IMR-90 (cell line): ENCODE results near the gene PLXNA3. TPM values are rescaled to one million over a fixed set of nuclear protein-coding genes. Genes with fewer than 3 reads are reported as not detected.

ENCODE experiments used
- ATAC-seq: fragments of 200-7000 bp; cut with Tn5 transposase; 2 replicates; pipeline ENCODE4 v1.9.1; 2020; ENCODE audit warnings: low read depth, mild to moderate bottlenecking, moderate library complexity
- BruUV-seq: library from RNA; stranded (reverse); fragments of 400-500 nt; replicated peaks from 2 replicates; lab custom pipeline; 2021; lab: Mats Ljungman, UMichigan
- CTCF ChIA-PET: fragments of 300-600 bp; formaldehyde crosslinking; extraction: SDS; loops from one replicate; lab custom pipeline; 2021; ENCODE audit warnings: antibody characterized with exemption; lab: Yijun Ruan, JAX
- POLR2A ChIA-PET: fragments of 300-600 bp; sonication (Branson Sonifier 250); formaldehyde crosslinking; loops from one replicate; lab custom pipeline; 2022; ENCODE audit warnings: antibody characterized with exemption; ENCODE audit not compliant: unreplicated experiment; lab: Charles Lee
- DNase-seq: peaks from one replicate; pipeline ENCODE4 v3.0.0; 2013
- H2AFZ ChIP-seq: replicated peaks from 2 replicates; pipeline ENCODE3; 2013; ENCODE audit warnings: low read length, mild to moderate bottlenecking; ENCODE audit not compliant: poor library complexity
- H2AK5ac ChIP-seq: 2 replicates; pipeline ENCODE4 v1.6.1; 2013; ENCODE audit warnings: low read depth, low read length, inconsistent platforms
- H2AK9ac ChIP-seq: replicated peaks from 2 replicates; pipeline ENCODE3; 2013; ENCODE audit warnings: mild to moderate bottlenecking, low read depth, low read length, moderate library complexity; ENCODE audit not compliant: poor library complexity
- H2BK120ac ChIP-seq: 2 replicates; pipeline ENCODE4 v1.6.1; 2013; ENCODE audit warnings: low read depth, low read length, inconsistent platforms
- H2BK15ac ChIP-seq: 3 replicates; pipeline ENCODE4 v1.6.1; 2013; ENCODE audit warnings: low read depth, low read length, inconsistent platforms
- H2BK20ac ChIP-seq: 2 replicates; pipeline ENCODE4 v1.6.1; 2013; ENCODE audit warnings: low read depth, mild to moderate bottlenecking, inconsistent platforms, low read length, moderate library complexity
- H2BK5ac ChIP-seq: 2 replicates; pipeline ENCODE4 v1.6.1; 2013; ENCODE audit warnings: mild to moderate bottlenecking, low read depth, low read length, inconsistent platforms; ENCODE audit not compliant: poor library complexity, severe bottlenecking
- H3K14ac ChIP-seq: replicated peaks from 2 replicates; pipeline ENCODE4 v1.6.1; 2013; ENCODE audit warnings: low read depth, low read length, inconsistent platforms
- H3K18ac ChIP-seq: 2 replicates; pipeline ENCODE4 v1.6.1; 2013; ENCODE audit warnings: low read depth, low read length, control low read depth
- H3K23ac ChIP-seq: 2 replicates; pipeline ENCODE4 v1.6.1; 2013; ENCODE audit warnings: low read depth, low read length, inconsistent platforms
- H3K27ac ChIP-seq: 2 replicates; pipeline ENCODE4 v1.5.1; 2013; ENCODE audit warnings: mild to moderate bottlenecking, control low read depth, low read length; ENCODE audit not compliant: insufficient read depth
- H3K27me3 ChIP-seq: 2 replicates; pipeline ENCODE4 v1.6.1; 2013; ENCODE audit warnings: low read length; ENCODE audit not compliant: control insufficient read depth, insufficient read depth
- H3K36me3 ChIP-seq: 2 replicates; pipeline ENCODE4 v1.6.1; 2013; ENCODE audit warnings: low read length, mixed read lengths; ENCODE audit not compliant: control insufficient read depth, insufficient read depth
- H3K4ac ChIP-seq: 2 replicates; pipeline ENCODE4 v1.6.1; 2013; ENCODE audit warnings: low read depth, low read length, inconsistent platforms
- H3K4me1 ChIP-seq: 2 replicates; pipeline ENCODE4 v1.6.1; 2013; ENCODE audit warnings: low read length, mixed read lengths; ENCODE audit not compliant: control insufficient read depth, insufficient read depth
- H3K4me2 ChIP-seq: 2 replicates; pipeline ENCODE4 v1.6.1; 2013; ENCODE audit warnings: low read depth, mild to moderate bottlenecking, control low read depth, low read length, moderate library complexity
- H3K4me3 ChIP-seq: 2 replicates; pipeline ENCODE4 v1.5.1; 2013; ENCODE audit warnings: low read depth, mild to moderate bottlenecking, control low read depth, low read length, moderate library complexity; ENCODE audit not compliant: insufficient read depth
- H3K56ac ChIP-seq: 2 replicates; pipeline ENCODE4 v1.6.1; 2013; ENCODE audit warnings: low read length, inconsistent platforms; ENCODE audit not compliant: insufficient read depth; ENCODE audit errors: extremely low read depth
- H3K79me1 ChIP-seq, 2 experiments: 2 replicates each; pipeline ENCODE4 v1.6.1; 2013; ENCODE audit warnings: low read length in 2 of 2, inconsistent platforms in 1 of 2, low read depth in 1 of 2
- H3K9ac ChIP-seq: 2 replicates; pipeline ENCODE4 v1.6.1; 2013; ENCODE audit warnings: low read depth, low read length, control low read depth
- H3K9me1 ChIP-seq: 2 replicates; pipeline ENCODE4 v1.6.1; 2013; ENCODE audit warnings: low read length, inconsistent platforms; ENCODE audit not compliant: insufficient read depth
- H3K9me3 ChIP-seq: 2 replicates; pipeline ENCODE4 v1.6.1; 2013; ENCODE audit warnings: low read length; ENCODE audit not compliant: control insufficient read depth, insufficient read depth
- H4K20me1 ChIP-seq: 2 replicates; pipeline ENCODE4 v1.6.1; 2013; ENCODE audit warnings: low read length, inconsistent platforms; ENCODE audit not compliant: insufficient read depth
- H4K5ac ChIP-seq: 2 replicates; pipeline ENCODE4 v1.6.1; 2013; ENCODE audit warnings: mild to moderate bottlenecking, low read depth, low read length, control low read depth
- H4K8ac ChIP-seq, 2 experiments: 2 replicates each; pipeline ENCODE4 v1.6.1; 2013; ENCODE audit warnings: low read depth in 2 of 2, low read length in 2 of 2, control low read depth in 1 of 2, inconsistent platforms in 1 of 2
- H4K91ac ChIP-seq: 2 replicates; pipeline ENCODE4 v1.6.1; 2013; ENCODE audit warnings: low read depth, low read length, inconsistent platforms; ENCODE audit not compliant: insufficient read depth
- BHLHE40 ChIP-seq: fragments of 150-350 bp; IDR thresholded peaks from 2 replicates; pipeline ENCODE4 v1.6.1; 2016; ENCODE audit warnings: mild to moderate bottlenecking, low read depth, low read length
- CTCF ChIP-seq: conservative IDR thresholded peaks from 2 replicates; pipeline ENCODE4 v1.5.1; 2012; ENCODE audit warnings: mild to moderate bottlenecking, low read depth, low read length, improper control_type of control experiment
- RAD21 ChIP-seq: IDR thresholded peaks from 2 replicates; pipeline ENCODE4 v1.6.1; 2012; ENCODE audit warnings: low read length, improper control_type of control experiment
- WGBS, 2 experiments: methylation state at CpG; one replicate each; pipeline versions ENCODE4 v1.1.5 to v1.1.7; 2013; ENCODE audit warnings: missing lambda C conversion rate in 2 of 2; ENCODE audit not compliant: insufficient read length in 1 of 2; ENCODE audit errors: extremely low coverage in 2 of 2; 5-methylcytosine and 5-hydroxymethylcytosine counted together
- dilution Hi-C: fragments of 300-500 bp; cut with HindIII; formaldehyde crosslinking; loops from one replicate; pipeline ENCODE4 v1.14.3; 2018; ENCODE audit warnings: low sequenced_read_pairs; ENCODE audit not compliant: unreplicated experiment
- in situ Hi-C: fragments of 300-500 bp; cut with MboI; formaldehyde crosslinking; loops from 3 replicates; pipeline ENCODE4 v1.14.3; 2019; ENCODE audit warnings: low sequenced_read_pairs, inconsistent platforms, mixed read lengths
- intact Hi-C: fragments of 100-400 bp; cut with micrococcal nuclease; formaldehyde crosslinking; loops from 2 replicates; pipeline ENCODE4 v1.10.0; 2022
- polyA plus RNA-seq, 3 experiments: library from polyadenylated mRNA; depleted of rRNA; stranded (reverse); fragments of >200 nt; gene quantifications; 2 replicates each; pipeline ENCODE4 v1.2.3, GENCODE V29; 2012; ENCODE audit warnings: low replicate concordance in 1 of 3
- total RNA-seq: library from RNA; depleted of rRNA; stranded (reverse); fragments of >200 nt; gene quantifications from 2 replicates; pipeline ENCODE4 v1.2.3, GENCODE V29; 2012

PLXNA3 gene
- total and polyA plus RNA-seq, 2 of the 4 experiments (the other 2 are of a cell fraction): 4.3 to 111 TPM

- Histone ChIP-seq H2BK5ac (no peak overlapping the region), H3K4me3 (no peak overlapping the region), H2AK9ac (no peak overlapping the region), H3K18ac (no peak overlapping the region), H4K20me1 (no peaks in the 10 kb centered on the region), H3K79me1 (no peaks in the 10 kb centered on the region), H4K5ac (no peak overlapping the region), H3K9me3 (no peaks in the 10 kb centered on the region), H4K8ac (no peak overlapping the region), H3K27ac (no peak overlapping the region), H2AFZ (no peak overlapping the region), H3K14ac (no peak overlapping the region), H4K91ac (no peak overlapping the region), H3K9ac (no peak overlapping the region), H3K23ac (no peak overlapping the region), H3K56ac (no peak overlapping the region), H3K4me1 (no peaks in the 10 kb centered on the region), H3K36me3 (peaks cover 8% of the 10 kb centered on the region), H3K27me3 (no peaks in the 10 kb centered on the region), H3K4ac (no peak overlapping the region), H3K9me1 (no peaks in the 10 kb centered on the region), H2BK20ac (no peak overlapping the region), H2AK5ac (no peak overlapping the region), H2BK15ac (no peak overlapping the region), H2BK120ac (no peak overlapping the region), H3K4me2 (no peak overlapping the region)
- intact Hi-C loops (no loop called here), in situ Hi-C loops (no loop called here), dilution Hi-C loops (no loop called here)
- TF ChIP-seq RAD21: no peak
- TF ChIP-seq BHLHE40: no peak
- TF ChIP-seq CTCF: no peak
- BruUV-seq: no TSS peak
- no peak for ATAC-seq
- no peak for DNase-seq
- CTCF ChIA-PET: no interaction called here
- POLR2A ChIA-PET: no interaction called here
- WGBS, 2 experiments: 75% methylated on average over 1 of the region's 10 CpGs; no CpG with 5 or more reads in 1 of the 2 experiments
Observed at GRCh38 chrX:154420402-154420756, 37.7 kb upstream of the PLXNA3 start.
